Smooth muscle cell (in vitro differentiated cells): Measurements from ENCODE around the gene G2E3. TPM values are rescaled to one million over a fixed set of nuclear protein-coding genes. Genes with fewer than 3 reads are reported as not detected.
"Not testable (repeated sequence)": the region's sequence is repeated elsewhere in the genome, so short reads cannot be mapped to it uniquely, and the experiment has no call there.

Experiments used
- DNase-seq: peaks from one replicate; lab custom pipeline; 2025; ENCODE audit not compliant: unreplicated experiment; lab: John Stamatoyannopoulos, UW
- H2AFZ ChIP-seq: fragments of 200-600 bp; sonication (generic); 2 replicates; pipeline ENCODE4 v1.6.0; 2016; ENCODE audit warnings: antibody characterized with exemption, low read depth, mild to moderate bottlenecking
- H3F3A ChIP-seq: fragments of 200-600 bp; sonication (generic); 2 replicates; pipeline ENCODE4 v1.6.0; 2017; ENCODE audit warnings: antibody characterized with exemption, low read depth
- H3K27ac ChIP-seq: fragments of 200-600 bp; sonication (generic); 2 replicates; pipeline ENCODE4 v1.5.1; 2016; ENCODE audit warnings: low read depth, mild to moderate bottlenecking
- H3K27me3 ChIP-seq: fragments of 200-600 bp; sonication (generic); 2 replicates; pipeline ENCODE4 v1.6.1; 2016; ENCODE audit warnings: low read depth, mild to moderate bottlenecking
- H3K36me3 ChIP-seq: fragments of 200-600 bp; sonication (generic); 2 replicates; pipeline ENCODE4 v1.5.1; 2016; ENCODE audit warnings: low read depth
- H3K4me1 ChIP-seq: fragments of 200-600 bp; sonication (generic); 2 replicates; pipeline ENCODE4 v1.5.1; 2016; ENCODE audit warnings: low read depth
- H3K4me2 ChIP-seq: fragments of 200-600 bp; sonication (generic); 2 replicates; pipeline ENCODE4 v1.6.0; 2016; ENCODE audit warnings: mild to moderate bottlenecking
- H3K4me3 ChIP-seq: fragments of 200-600 bp; sonication (generic); 2 replicates; pipeline ENCODE4 v1.5.1; 2016; ENCODE audit warnings: mild to moderate bottlenecking
- H3K79me2 ChIP-seq: fragments of 200-600 bp; sonication (generic); 2 replicates; pipeline ENCODE4 v1.6.0; 2016; ENCODE audit warnings: low read depth, mild to moderate bottlenecking
- H3K9ac ChIP-seq: fragments of 200-600 bp; sonication (generic); 2 replicates; pipeline ENCODE4 v1.6.0; 2016; ENCODE audit warnings: low read depth
- H3K9me3 ChIP-seq: fragments of 200-600 bp; sonication (generic); replicated peaks from 2 replicates; pipeline ENCODE4 v1.5.1; 2016; ENCODE audit warnings: low read depth
- H4K20me1 ChIP-seq: fragments of 200-600 bp; sonication (generic); 2 replicates; pipeline ENCODE4 v1.6.0; 2016; ENCODE audit warnings: low read depth
- CTCF ChIP-seq: fragments of 200-600 bp; sonication (generic); IDR thresholded peaks from 2 replicates; pipeline ENCODE4 v1.5.1; 2017; ENCODE audit warnings: borderline replicate concordance, mild to moderate bottlenecking, antibody characterized with exemption; ENCODE audit not compliant: insufficient read depth, poor library complexity, severe bottlenecking
- WGBS: methylation state at CpG from one replicate; pipeline ENCODE4 v1.1.7; 2016; ENCODE audit warnings: low lambda C conversion rate; 5-methylcytosine and 5-hydroxymethylcytosine counted together
- polyA plus RNA-seq: library from polyadenylated mRNA; unstranded; fragments of >200 nt; fragmentation: Nextera tagmentation; extraction: Ambion mirVana; gene quantifications from 2 replicates; pipeline ENCODE4 v1.2.1, GENCODE V29; 2016
- total RNA-seq: library from RNA; depleted of rRNA; stranded (reverse); fragments of >200 nt; gene quantifications from 2 replicates; pipeline ENCODE4 v1.2.3, GENCODE V29; 2014

Gene G2E3
- total and polyA plus RNA-seq, 2 experiments from 2014 or later, result 15.2 to 25.1 TPM

GRCh38 chr14:30630248-30630647 lies 71.3 kb downstream of the G2E3 start:
- H3K27ac ChIP-seq, result no peak overlapping the region
- H2AFZ ChIP-seq, result no peak overlapping the region
- H3K4me3 ChIP-seq, result no peak overlapping the region
- no peak overlapping the region for H3K9ac ChIP-seq
- H4K20me1 ChIP-seq, result peaks cover 95% of the 10 kb centered on the region
- peaks cover 7% of the 10 kb centered on the region for H3K36me3 ChIP-seq
- H3K79me2 ChIP-seq, result peaks cover 89% of the 10 kb centered on the region
- no peaks in the 10 kb centered on the region for H3K4me1 ChIP-seq
- H3K27me3 ChIP-seq, result no peaks in the 10 kb centered on the region
- H3K9me3 ChIP-seq, result no peaks in the 10 kb centered on the region
- DNase-seq, result no peak
- TF ChIP-seq CTCF, result no peak
- H3K4me2 ChIP-seq, result no peak overlapping the region
- no peaks in the 10 kb centered on the region for H3F3A ChIP-seq

DNA sequence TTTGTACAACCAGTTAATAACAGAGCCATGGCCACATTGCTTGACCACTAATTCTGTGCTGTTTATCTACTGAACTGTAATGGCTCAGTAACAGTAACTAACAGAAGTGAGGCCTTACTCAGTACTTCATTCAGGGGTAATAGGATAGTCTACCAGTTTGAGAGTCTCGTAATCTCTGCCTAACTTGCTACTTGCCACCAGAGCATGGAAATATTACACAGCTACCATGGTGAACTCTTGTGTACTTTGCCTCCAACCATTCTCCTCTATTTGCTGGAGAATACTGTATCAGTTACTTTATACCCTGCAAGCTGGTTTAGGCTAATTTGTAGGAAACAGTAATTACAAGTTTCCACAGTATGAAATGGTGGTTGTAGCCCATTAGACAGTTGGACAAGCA lies 73.8 kb downstream of the G2E3 start:
- no peaks in the 10 kb centered on the region for H3K4me1 ChIP-seq
- H3F3A ChIP-seq, result no peaks in the 10 kb centered on the region
- H4K20me1 ChIP-seq, result peaks cover 94% of the 10 kb centered on the region
- no peak overlapping the region for H3K27ac ChIP-seq
- no peak overlapping the region for H3K4me2 ChIP-seq
- 96% methylated on average over 1 of the region's 1 CpG for WGBS
- peaks cover 82% of the 10 kb centered on the region for H3K79me2 ChIP-seq
- no peaks in the 10 kb centered on the region for H3K9me3 ChIP-seq
- H3K36me3 ChIP-seq, result peaks cover 7% of the 10 kb centered on the region
- H2AFZ ChIP-seq, result no peak overlapping the region
- TF ChIP-seq CTCF, result no peak
- H3K4me3 ChIP-seq, result no peak overlapping the region
- no peak for DNase-seq
- no peak overlapping the region for H3K9ac ChIP-seq
- H3K27me3 ChIP-seq, result no peaks in the 10 kb centered on the region

- H3K36me3 ChIP-seq, result peaks cover 35% of the 10 kb centered on the region
- no peak overlapping the region for H3K4me2 ChIP-seq
- no peaks in the 10 kb centered on the region for H3F3A ChIP-seq
- no peak overlapping the region for H3K4me3 ChIP-seq
- no peak overlapping the region for H3K9ac ChIP-seq
- 92% methylated on average over 3 of the region's 3 CpGs for WGBS
- H3K79me2 ChIP-seq, result peaks cover 63% of the 10 kb centered on the region
- peaks cover 44% of the 10 kb centered on the region for H4K20me1 ChIP-seq
- H3K4me1 ChIP-seq, result no peaks in the 10 kb centered on the region
- no peak overlapping the region for H3K27ac ChIP-seq
- H2AFZ ChIP-seq, result no peak overlapping the region
- no peak for TF ChIP-seq CTCF
- no peaks in the 10 kb centered on the region for H3K9me3 ChIP-seq
- H3K27me3 ChIP-seq, result no peaks in the 10 kb centered on the region
- no peak for DNase-seq
Observed at GRCh38 chr14:30638926-30639325, 80.0 kb downstream of the G2E3 start.

DNA sequence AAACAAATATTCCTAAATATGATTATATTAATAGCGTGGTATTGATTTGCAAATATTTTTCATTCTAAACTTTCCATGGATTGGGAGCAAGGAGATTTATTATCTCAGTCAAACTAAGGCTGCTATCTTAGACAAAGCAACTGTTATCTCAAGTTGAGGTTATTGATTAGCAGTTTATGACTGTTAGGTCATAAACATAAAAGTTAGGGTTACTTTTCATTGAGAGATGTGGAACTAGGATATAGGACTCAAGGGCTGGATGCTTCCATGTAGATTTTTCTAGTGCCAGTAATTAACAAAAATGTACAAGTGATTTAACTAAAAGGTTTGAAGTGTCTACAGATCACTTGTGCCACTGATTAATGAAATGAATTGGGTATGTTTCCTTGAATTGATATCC lies 82.2 kb downstream of the G2E3 start:
- peaks cover 44% of the 10 kb centered on the region for H3K36me3 ChIP-seq
- TF ChIP-seq CTCF, result no peak
- peaks cover 40% of the 10 kb centered on the region for H4K20me1 ChIP-seq
- no peak for DNase-seq
- no peaks in the 10 kb centered on the region for H3F3A ChIP-seq
- H3K4me2 ChIP-seq, result no peak overlapping the region
- no peaks in the 10 kb centered on the region for H3K4me1 ChIP-seq
- H3K27me3 ChIP-seq, result no peaks in the 10 kb centered on the region
- no peak overlapping the region for H3K9ac ChIP-seq
- no peaks in the 10 kb centered on the region for H3K9me3 ChIP-seq
- H3K4me3 ChIP-seq, result no peak overlapping the region
- H2AFZ ChIP-seq, result no peak overlapping the region
- H3K79me2 ChIP-seq, result peaks cover 64% of the 10 kb centered on the region
- H3K27ac ChIP-seq, result no peak overlapping the region
- 100% methylated on average over 1 of the region's 1 CpG for WGBS

DNA sequence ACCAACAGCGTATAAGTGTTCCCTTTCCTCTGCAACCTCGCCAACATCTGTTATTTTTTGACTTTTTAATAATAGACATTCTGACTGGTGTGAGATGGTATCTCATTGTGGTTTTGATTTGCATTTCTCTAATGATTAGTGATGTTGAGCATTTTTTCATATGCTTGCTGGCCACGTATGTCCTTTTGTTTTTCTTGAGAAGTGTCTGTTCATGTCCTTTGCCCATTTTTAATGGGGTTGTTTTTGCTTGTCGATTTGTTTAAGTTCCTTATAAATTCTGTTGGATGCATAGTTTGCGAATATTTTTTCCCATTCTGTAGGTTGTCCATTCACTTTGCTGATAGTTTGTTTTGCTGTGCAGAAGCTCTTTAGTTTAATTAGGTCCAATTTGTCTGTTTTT lies 85.5 kb downstream of the G2E3 start:
- not testable (repeated sequence) for H3K4me2 ChIP-seq, H3K4me1 ChIP-seq, H3K4me3 ChIP-seq, H3F3A ChIP-seq, H2AFZ ChIP-seq, H3K27me3 ChIP-seq, DNase-seq, H3K9me3 ChIP-seq, H3K27ac ChIP-seq, H3K9ac ChIP-seq
- H4K20me1 ChIP-seq, result peaks cover 45% of the 10 kb centered on the region
- peaks cover 65% of the 10 kb centered on the region for H3K79me2 ChIP-seq
- WGBS, result 96% methylated on average over 5 of the region's 5 CpGs
- H3K36me3 ChIP-seq, result peaks cover 51% of the 10 kb centered on the region
